Measurements from ENCODE around the gene FGF1.

DNA sequence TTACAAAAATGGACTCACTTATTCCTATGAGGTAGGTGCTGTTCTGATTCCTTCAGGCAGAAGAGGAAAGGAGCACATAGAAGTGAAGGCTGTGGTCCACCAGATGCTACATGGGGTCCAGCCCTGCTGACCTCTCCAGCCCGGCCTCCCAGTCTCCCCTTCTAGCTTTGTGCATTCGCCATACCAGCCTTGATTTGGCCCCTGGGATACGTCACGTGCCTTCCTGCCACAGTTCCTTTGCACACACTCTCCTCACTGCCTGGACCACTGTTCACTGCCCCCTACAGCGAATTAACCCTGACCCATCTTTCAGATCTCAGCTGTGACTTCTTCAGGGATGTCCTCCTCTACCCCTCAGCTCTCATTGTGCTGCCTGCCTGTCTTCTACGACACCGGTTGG lies 32.6 kb downstream of the FGF1 start:
- no peak for TF ChIP-seq POLR2A (IDR thresholded peaks at IDR 0.05; ENCODE audit: low read length)
- no peak for TF ChIP-seq GATA1 (IDR thresholded peaks at IDR 0.05; ENCODE audit: low read depth, low read length)

Measured in erythroblast (primary cell).